OCI-LY1 (cell line): ENCODE data around the gene SAXO2.

Source experiments
- H2AFZ ChIP-seq: fragments of 200-600 bp; sonication (generic), shearing (Covaris generic); 2 replicates; pipeline ENCODE4 v1.6.0; 2014; ENCODE audit warnings: antibody characterized with exemption, mild to moderate bottlenecking, low read length
- H3F3A ChIP-seq: fragments of 200-600 bp; sonication (generic), shearing (Covaris generic); 2 replicates; pipeline ENCODE4 v1.6.0; 2014; ENCODE audit warnings: mild to moderate bottlenecking, antibody characterized with exemption, low read length, moderate library complexity; ENCODE audit not compliant: insufficient read depth
- H3K27ac ChIP-seq: fragments of 200-600 bp; sonication (generic); 2 replicates; pipeline ENCODE4 v1.5.1; 2014; ENCODE audit warnings: low read length, mixed run types, mild to moderate bottlenecking, low read depth; ENCODE audit not compliant: poor library complexity, severe bottlenecking
- H3K27me3 ChIP-seq: fragments of 200-600 bp; sonication (generic); 2 replicates; pipeline ENCODE4 v1.6.0; 2014; ENCODE audit warnings: antibody characterized with exemption, mild to moderate bottlenecking, low read length, moderate library complexity; ENCODE audit not compliant: insufficient read depth
- H3K36me3 ChIP-seq: fragments of 200-600 bp; sonication (generic); 2 replicates; pipeline ENCODE4 v1.6.1; 2014; ENCODE audit warnings: mild to moderate bottlenecking, antibody characterized with exemption, low read length, moderate library complexity, mixed read lengths; ENCODE audit not compliant: insufficient read depth
- H3K4me1 ChIP-seq: fragments of 200-600 bp; sonication (generic); 2 replicates; pipeline ENCODE4 v1.5.1; 2014; ENCODE audit warnings: mild to moderate bottlenecking, low read length, moderate library complexity; ENCODE audit not compliant: insufficient read depth, severe bottlenecking
- H3K4me2 ChIP-seq: fragments of 200-600 bp; sonication (generic), shearing (Covaris generic); 2 replicates; pipeline ENCODE4 v1.6.1; 2014; ENCODE audit warnings: low read length
- H3K4me3 ChIP-seq: fragments of 200-600 bp; sonication (generic); 2 replicates; pipeline ENCODE4 v1.5.1; 2014; ENCODE audit warnings: low read length, low read depth, mild to moderate bottlenecking, mixed read lengths; ENCODE audit not compliant: poor library complexity, severe bottlenecking
- H3K79me2 ChIP-seq: fragments of 200-600 bp; shearing (Covaris generic); 2 replicates; pipeline ENCODE4 v1.6.1; 2016; ENCODE audit warnings: mixed run types, low read length, mixed read lengths; ENCODE audit not compliant: insufficient read depth
- H3K9ac ChIP-seq: fragments of 200-600 bp; sonication (generic), shearing (Covaris generic); 2 replicates; pipeline ENCODE4 v1.6.1; 2014; ENCODE audit warnings: mild to moderate bottlenecking, low read length, mixed read lengths
- H3K9me2 ChIP-seq: fragments of 200-600 bp; sonication (generic), shearing (Covaris generic); 2 replicates; pipeline ENCODE4 v1.6.1; 2014; ENCODE audit warnings: low read depth, mild to moderate bottlenecking, low read length, mixed read lengths
- H3K9me3 ChIP-seq: fragments of 200-600 bp; shearing (Covaris generic); 2 replicates; pipeline ENCODE4 v1.6.1; 2014; ENCODE audit warnings: low read length, mixed read lengths
- H4K20me1 ChIP-seq: fragments of 200-600 bp; sonication (generic), shearing (Covaris generic); 2 replicates; pipeline ENCODE4 v1.6.0; 2016; ENCODE audit warnings: mild to moderate bottlenecking, low read length; ENCODE audit not compliant: insufficient read depth
- EZH2 ChIP-seq: fragments of 200-600 bp; sonication (generic), shearing (Covaris generic); IDR thresholded peaks from 2 replicates; pipeline ENCODE4 v1.8.0; 2017; ENCODE audit warnings: borderline replicate concordance, mixed run types, mild to moderate bottlenecking, antibody characterized with exemption, low read length, moderate library complexity, mixed read lengths
- TF ChIP-seq, protein P1 (sequence below): fragments of 200-600 bp; sonication (generic), shearing (Covaris generic); IDR thresholded peaks from 2 replicates; pipeline ENCODE4 v1.5.1; 2017; ENCODE audit warnings: mild to moderate bottlenecking, antibody characterized with exemption, low read length, moderate library complexity, mixed read lengths

SAXO2 gene

DNA sequence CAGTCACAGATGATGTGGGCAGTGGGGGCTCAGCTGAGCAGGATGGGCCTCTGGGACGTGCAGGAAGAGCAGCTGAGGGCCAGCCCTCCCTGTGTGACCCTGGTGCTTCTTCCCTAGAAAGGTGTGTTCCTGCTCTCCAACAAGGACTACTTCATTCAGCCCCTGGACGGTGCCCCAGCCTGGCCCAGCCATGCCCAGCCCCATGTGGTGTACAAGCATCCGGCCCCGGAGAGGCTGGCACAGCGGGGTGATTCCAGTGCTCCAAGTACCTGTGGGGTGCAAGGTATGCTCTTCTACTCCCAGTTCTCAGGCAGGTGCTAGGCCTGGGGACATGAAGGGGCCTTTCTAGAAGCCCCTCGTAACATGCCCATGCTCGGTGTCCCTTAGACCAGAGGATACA, 38.3 kb downstream of the SAXO2 start:
- no peaks in the 10 kb centered on the region for H3K4me1 ChIP-seq
- no peaks in the 10 kb centered on the region for H3K79me2 ChIP-seq
- no peak for TF ChIP-seq EZH2
- TF ChIP-seq, protein P1, sequence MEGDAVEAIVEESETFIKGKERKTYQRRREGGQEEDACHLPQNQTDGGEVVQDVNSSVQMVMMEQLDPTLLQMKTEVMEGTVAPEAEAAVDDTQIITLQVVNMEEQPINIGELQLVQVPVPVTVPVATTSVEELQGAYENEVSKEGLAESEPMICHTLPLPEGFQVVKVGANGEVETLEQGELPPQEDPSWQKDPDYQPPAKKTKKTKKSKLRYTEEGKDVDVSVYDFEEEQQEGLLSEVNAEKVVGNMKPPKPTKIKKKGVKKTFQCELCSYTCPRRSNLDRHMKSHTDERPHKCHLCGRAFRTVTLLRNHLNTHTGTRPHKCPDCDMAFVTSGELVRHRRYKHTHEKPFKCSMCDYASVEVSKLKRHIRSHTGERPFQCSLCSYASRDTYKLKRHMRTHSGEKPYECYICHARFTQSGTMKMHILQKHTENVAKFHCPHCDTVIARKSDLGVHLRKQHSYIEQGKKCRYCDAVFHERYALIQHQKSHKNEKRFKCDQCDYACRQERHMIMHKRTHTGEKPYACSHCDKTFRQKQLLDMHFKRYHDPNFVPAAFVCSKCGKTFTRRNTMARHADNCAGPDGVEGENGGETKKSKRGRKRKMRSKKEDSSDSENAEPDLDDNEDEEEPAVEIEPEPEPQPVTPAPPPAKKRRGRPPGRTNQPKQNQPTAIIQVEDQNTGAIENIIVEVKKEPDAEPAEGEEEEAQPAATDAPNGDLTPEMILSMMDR = no peak
- H3K9me3 ChIP-seq = no peaks in the 10 kb centered on the region
- no peak overlapping the region for H2AFZ ChIP-seq
- no peaks in the 10 kb centered on the region for H3K9me2 ChIP-seq
- no peaks in the 10 kb centered on the region for H3K27me3 ChIP-seq
- no peaks in the 10 kb centered on the region for H3F3A ChIP-seq
- H3K4me3 ChIP-seq = no peak overlapping the region
- no peak overlapping the region for H3K4me2 ChIP-seq
- no peak overlapping the region for H3K9ac ChIP-seq
- H3K27ac ChIP-seq = no peak overlapping the region
- H4K20me1 ChIP-seq = no peaks in the 10 kb centered on the region
- no peaks in the 10 kb centered on the region for H3K36me3 ChIP-seq

DNA sequence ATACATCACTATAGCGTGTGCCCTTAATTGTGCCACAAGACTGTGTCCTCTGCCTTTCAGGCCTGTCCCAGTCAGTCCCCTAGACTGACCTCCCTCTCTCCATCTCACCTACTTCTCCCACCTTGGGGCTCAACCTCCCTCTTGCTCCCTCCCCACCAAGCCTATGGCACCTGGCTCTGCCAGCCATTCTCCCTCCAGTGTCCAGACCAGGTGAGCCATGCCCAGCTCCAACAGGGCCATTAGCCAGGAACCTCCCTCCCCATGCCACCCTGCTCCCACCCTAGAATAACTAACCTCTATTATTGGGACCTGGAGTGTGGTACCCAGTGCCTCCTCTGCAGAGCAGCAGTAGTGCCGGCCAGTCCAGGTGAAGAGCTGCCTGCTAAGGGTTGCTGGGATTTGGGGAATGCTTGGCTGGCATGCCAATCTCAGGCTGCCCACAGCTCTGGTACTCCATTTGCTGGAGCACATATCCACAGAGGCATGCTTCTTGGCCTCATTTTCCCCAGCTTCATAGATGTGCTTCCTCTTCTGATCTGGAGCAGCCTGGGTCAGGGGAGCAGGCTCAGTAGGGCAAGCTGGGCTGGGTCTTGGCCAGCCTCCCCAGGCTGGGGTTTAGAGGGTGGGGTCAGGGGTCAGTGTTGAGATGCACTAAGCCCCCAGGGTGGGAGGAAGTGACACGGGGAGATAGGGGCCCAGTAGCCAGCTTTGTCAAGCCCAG, 38.8 kb downstream of the SAXO2 start:
- TF ChIP-seq, protein P1 = no peak
- TF ChIP-seq EZH2 = no peak
- no peak overlapping the region for H3K27ac ChIP-seq
- no peaks in the 10 kb centered on the region for H3K79me2 ChIP-seq
- H3K4me1 ChIP-seq = no peaks in the 10 kb centered on the region
- H3K4me2 ChIP-seq = no peak overlapping the region
- H3F3A ChIP-seq = no peaks in the 10 kb centered on the region
- H3K27me3 ChIP-seq = no peaks in the 10 kb centered on the region
- H3K9me2 ChIP-seq = no peaks in the 10 kb centered on the region
- H3K9me3 ChIP-seq = no peaks in the 10 kb centered on the region
- H3K36me3 ChIP-seq = no peaks in the 10 kb centered on the region
- H2AFZ ChIP-seq = no peak overlapping the region
- no peaks in the 10 kb centered on the region for H4K20me1 ChIP-seq
- no peak overlapping the region for H3K9ac ChIP-seq
- H3K4me3 ChIP-seq = no peak overlapping the region

DNA sequence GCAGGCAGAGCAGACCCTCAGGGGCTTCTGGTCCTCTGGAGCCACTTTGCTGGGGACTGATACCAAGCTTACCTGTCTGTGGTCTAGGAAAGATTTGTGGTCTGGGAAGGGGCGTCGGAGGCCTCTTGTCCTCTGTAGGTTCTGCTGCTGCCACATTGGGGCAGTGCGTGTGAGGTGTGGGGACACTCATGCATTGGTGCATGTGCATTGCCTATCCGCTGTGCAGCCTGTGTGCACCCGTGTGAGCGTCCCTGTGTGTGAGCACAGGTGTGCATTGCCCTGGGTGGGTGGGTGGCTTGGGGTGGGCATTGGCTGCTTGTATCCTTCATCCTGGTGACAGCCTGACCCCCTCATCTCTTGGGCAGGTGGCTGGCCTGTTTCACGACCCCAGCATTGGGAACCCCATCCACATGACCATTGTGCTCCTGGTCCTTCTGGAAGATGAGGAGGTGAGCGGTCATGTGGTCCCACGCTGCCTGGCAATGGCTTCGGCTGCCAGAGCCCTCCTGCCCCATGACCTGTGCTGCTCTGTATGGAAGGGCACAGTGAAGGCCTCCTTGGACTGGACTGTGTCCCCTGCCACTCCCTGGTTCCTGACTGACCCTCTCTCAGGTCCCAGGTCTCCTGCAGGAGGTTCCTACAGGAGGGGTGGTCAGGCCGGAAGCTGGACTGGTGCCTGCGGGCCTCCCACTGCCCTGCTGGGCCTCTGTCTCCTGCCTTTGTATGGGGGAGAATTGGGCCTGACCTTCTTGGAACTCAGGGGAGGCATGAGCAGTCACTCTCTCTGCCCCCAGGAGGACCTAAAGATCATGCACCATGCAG, 41.5 kb downstream of the SAXO2 start:
- Histone ChIP-seq H3K4me3 (no peak overlapping the region), H3F3A (no peaks in the 10 kb centered on the region), H3K36me3 (no peaks in the 10 kb centered on the region), H3K9me3 (no peaks in the 10 kb centered on the region), H2AFZ (no peak overlapping the region), H3K27me3 (no peaks in the 10 kb centered on the region), H3K9me2 (no peaks in the 10 kb centered on the region), H3K27ac (no peak overlapping the region), H3K4me2 (no peak overlapping the region), H3K4me1 (no peaks in the 10 kb centered on the region), H3K79me2 (no peaks in the 10 kb centered on the region), H3K9ac (no peak overlapping the region), H4K20me1 (no peaks in the 10 kb centered on the region)
- TF ChIP-seq EZH2 = no peak
- TF ChIP-seq, protein P1 = no peak
